GM06990 (cell line): ENCODE data around the gene GRID1.

ENCODE experiments used
- DNase-seq: peaks from one replicate; pipeline ENCODE4 v3.0.0-alpha.2; 2011; ENCODE audit not compliant: insufficient read length; ENCODE audit errors: extremely low read depth
- H3K27me3 ChIP-seq: replicated peaks from 2 replicates; pipeline ENCODE4 v1.6.0; 2011; ENCODE audit warnings: low read length; ENCODE audit not compliant: control insufficient read depth, insufficient read depth
- H3K36me3 ChIP-seq: 2 replicates; pipeline ENCODE4 v1.5.1; 2011; ENCODE audit warnings: low read length; ENCODE audit not compliant: control insufficient read depth, insufficient read depth
- H3K4me3 ChIP-seq: replicated peaks from 2 replicates; pipeline ENCODE4 v1.5.1; 2011; ENCODE audit warnings: low read depth, mild to moderate bottlenecking, control low read depth, low read length
- CTCF ChIP-seq: IDR thresholded peaks from 2 replicates; pipeline ENCODE4 v1.5.1; 2011; ENCODE audit warnings: low read length, control low read depth, mild to moderate bottlenecking, inconsistent platforms; ENCODE audit not compliant: insufficient read depth, poor library complexity, severe bottlenecking

The GRID1 gene

GRCh38 chr10:85891472-85891871 lies 475.1 kb downstream of the GRID1 start:
- no peak for DNase-seq
- TF ChIP-seq CTCF: no peak

DNA sequence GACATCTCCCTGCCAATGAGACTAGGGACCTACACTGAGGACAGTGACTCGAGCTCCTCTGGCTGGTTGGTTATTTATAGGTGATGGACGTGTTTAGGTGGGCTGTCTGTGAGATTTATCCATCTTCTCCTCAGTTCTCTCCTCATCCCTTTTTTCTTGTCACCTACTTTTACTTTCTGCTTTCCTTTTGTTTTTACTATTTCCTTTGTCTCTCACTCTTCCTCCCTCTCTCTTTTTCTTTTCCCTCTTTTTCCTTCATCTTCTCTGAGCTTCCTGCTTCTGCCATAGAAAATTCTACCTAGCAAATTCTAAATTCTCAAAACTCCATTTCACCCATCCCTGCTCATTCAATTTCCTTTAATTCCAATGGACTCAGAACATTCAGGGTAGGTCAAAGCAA lies 478.0 kb downstream of the GRID1 start:
- Histone ChIP-seq H3K27me3 (no peaks in the 10 kb centered on the region), H3K36me3 (no peaks in the 10 kb centered on the region), H3K4me3 (no peak overlapping the region)
- no peak for DNase-seq
- no peak for TF ChIP-seq CTCF

More at GRCh38 chr10:85891472-85891871, 475.1 kb downstream of the GRID1 start:
- H3K27me3 ChIP-seq: no peaks in the 10 kb centered on the region
- no peak overlapping the region for H3K4me3 ChIP-seq
- no peaks in the 10 kb centered on the region for H3K36me3 ChIP-seq

- no peak for TF ChIP-seq CTCF
- no peak overlapping the region for H3K4me3 ChIP-seq
- no peak for DNase-seq
- no peaks in the 10 kb centered on the region for H3K27me3 ChIP-seq
- no peaks in the 10 kb centered on the region for H3K36me3 ChIP-seq
Measured at GRCh38 chr10:85888004-85888403, 478.6 kb downstream of the GRID1 start.

- no peaks in the 10 kb centered on the region for H3K36me3 ChIP-seq
- H3K4me3 ChIP-seq: no peak overlapping the region
- no peak for TF ChIP-seq CTCF
- no peaks in the 10 kb centered on the region for H3K27me3 ChIP-seq
- no peak for DNase-seq
Measured at GRCh38 chr10:85874208-85874607, 492.4 kb downstream of the GRID1 start.

GRCh38 chr10:85873063-85873462 lies 493.5 kb downstream of the GRID1 start:
- no peak for DNase-seq
- TF ChIP-seq CTCF: no peak

More at GRCh38 chr10:85873063-85873462, 493.5 kb downstream of the GRID1 start:
- H3K27me3 ChIP-seq: no peaks in the 10 kb centered on the region
- no peak overlapping the region for H3K4me3 ChIP-seq
- no peaks in the 10 kb centered on the region for H3K36me3 ChIP-seq
